ENCODE data around the gene BABAM2. TPM values are rescaled to one million over a fixed set of nuclear protein-coding genes. Genes with fewer than 3 reads are reported as not detected.

Gene BABAM2
- total and polyA plus RNA-seq, 4 donors: 9.9 to 17.0 (median 13.9) TPM

GRCh38 chr2:27856386-27856785, 34.1 kb upstream of the BABAM2 start:
- Histone ChIP-seq H3K4me3 (ENCODE audit: low read depth in 1 of 3, low read length in 3 of 3) (no peak overlapping the region), H3K36me3 (ENCODE audit: control insufficient read depth in 4 of 4, insufficient read depth in 3 of 4, low read depth in 1 of 4, low read length in 3 of 4) (peaks cover 0 to 4% (median 0%) of the 10 kb centered on the region in 4 donors), H3K9ac (ENCODE audit: low read depth in 1 of 2, low read length in 2 of 2) (no peak overlapping the region), H3K27me3 (ENCODE audit: control insufficient read depth in 4 of 4, insufficient read depth in 4 of 4, low read length in 3 of 4) (no peaks in the 10 kb centered on the region), H3K27ac (ENCODE audit: low read depth in 1 of 2, low read length in 2 of 2) (no peak overlapping the region), H3K9me3 (ENCODE audit: control insufficient read depth in 4 of 4, low read length in 3 of 4) (peaks cover 0 to 4% (median 0%) of the 10 kb centered on the region in 4 donors), H3K4me1 (ENCODE audit: control insufficient read depth in 4 of 4, insufficient read depth in 4 of 4, low read length in 3 of 4) (peaks cover 0 to 6% (median 4%) of the 10 kb centered on the region in 4 donors)
- no peak for DNase-seq (ENCODE audit: low spot score)
- WGBS: 74% methylated on average over 3 of the region's 3 CpGs
- TF ChIP-seq RXRA (IDR thresholded peaks at IDR 0.05) (no peak), HNF4A (conservative IDR thresholded peaks at IDR 0.05) (no peak), GABPA (IDR thresholded peaks at IDR 0.05 in 1 of 2, conservative IDR thresholded peaks at IDR 0.05 in 1 of 2) (no peak), JUND (IDR thresholded peaks at IDR 0.05) (no peak), NR2F2 (IDR thresholded peaks at IDR 0.05) (no peak), SP1 (IDR thresholded peaks at IDR 0.05) (no peak)

- H3K27ac ChIP-seq (ENCODE audit: low read depth in 1 of 2, low read length in 2 of 2): no peak overlapping the region
- peaks cover 0 to 6% (median 4%) of the 10 kb centered on the region in 4 donors for H3K4me1 ChIP-seq (ENCODE audit: control insufficient read depth in 4 of 4, insufficient read depth in 4 of 4, low read length in 3 of 4)
- H3K36me3 ChIP-seq (ENCODE audit: control insufficient read depth in 4 of 4, insufficient read depth in 3 of 4, low read depth in 1 of 4, low read length in 3 of 4): peaks cover 0 to 4% (median 0%) of the 10 kb centered on the region in 4 donors
- no peak for DNase-seq (ENCODE audit: low spot score)
- H3K4me3 ChIP-seq (ENCODE audit: low read depth in 1 of 3, low read length in 3 of 3): no peak overlapping the region
- TF ChIP-seq CTCF (IDR thresholded peaks at IDR 0.05; ENCODE audit: low read depth, low read length, missing input control) (no peak), FOXA2 (IDR thresholded peaks at IDR 0.05) (no peak), SP1 (IDR thresholded peaks at IDR 0.05) (no peak), EGR1 (IDR thresholded peaks at IDR 0.05; ENCODE audit: low read depth in 2 of 2) (no peak), RXRA (IDR thresholded peaks at IDR 0.05) (no peak), JUND (IDR thresholded peaks at IDR 0.05) (no peak), ZBTB33 (IDR thresholded peaks at IDR 0.05) (no peak), HNF4A (conservative IDR thresholded peaks at IDR 0.05) (no peak), TAF1 (conservative IDR thresholded peaks at IDR 0.05) (no peak), HNF4G (IDR thresholded peaks at IDR 0.05) (no peak), YY1 (IDR thresholded peaks at IDR 0.05) (no peak), GABPA (IDR thresholded peaks at IDR 0.05 in 1 of 2, conservative IDR thresholded peaks at IDR 0.05 in 1 of 2) (no peak), FOXA1 (IDR thresholded peaks at IDR 0.05) (no peak), NR2F2 (IDR thresholded peaks at IDR 0.05) (no peak)
- TF ChIP-seq, protein P1, sequence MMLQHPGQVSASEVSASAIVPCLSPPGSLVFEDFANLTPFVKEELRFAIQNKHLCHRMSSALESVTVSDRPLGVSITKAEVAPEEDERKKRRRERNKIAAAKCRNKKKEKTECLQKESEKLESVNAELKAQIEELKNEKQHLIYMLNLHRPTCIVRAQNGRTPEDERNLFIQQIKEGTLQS (IDR thresholded peaks at IDR 0.05): no peak
- TF ChIP-seq, protein P2, sequence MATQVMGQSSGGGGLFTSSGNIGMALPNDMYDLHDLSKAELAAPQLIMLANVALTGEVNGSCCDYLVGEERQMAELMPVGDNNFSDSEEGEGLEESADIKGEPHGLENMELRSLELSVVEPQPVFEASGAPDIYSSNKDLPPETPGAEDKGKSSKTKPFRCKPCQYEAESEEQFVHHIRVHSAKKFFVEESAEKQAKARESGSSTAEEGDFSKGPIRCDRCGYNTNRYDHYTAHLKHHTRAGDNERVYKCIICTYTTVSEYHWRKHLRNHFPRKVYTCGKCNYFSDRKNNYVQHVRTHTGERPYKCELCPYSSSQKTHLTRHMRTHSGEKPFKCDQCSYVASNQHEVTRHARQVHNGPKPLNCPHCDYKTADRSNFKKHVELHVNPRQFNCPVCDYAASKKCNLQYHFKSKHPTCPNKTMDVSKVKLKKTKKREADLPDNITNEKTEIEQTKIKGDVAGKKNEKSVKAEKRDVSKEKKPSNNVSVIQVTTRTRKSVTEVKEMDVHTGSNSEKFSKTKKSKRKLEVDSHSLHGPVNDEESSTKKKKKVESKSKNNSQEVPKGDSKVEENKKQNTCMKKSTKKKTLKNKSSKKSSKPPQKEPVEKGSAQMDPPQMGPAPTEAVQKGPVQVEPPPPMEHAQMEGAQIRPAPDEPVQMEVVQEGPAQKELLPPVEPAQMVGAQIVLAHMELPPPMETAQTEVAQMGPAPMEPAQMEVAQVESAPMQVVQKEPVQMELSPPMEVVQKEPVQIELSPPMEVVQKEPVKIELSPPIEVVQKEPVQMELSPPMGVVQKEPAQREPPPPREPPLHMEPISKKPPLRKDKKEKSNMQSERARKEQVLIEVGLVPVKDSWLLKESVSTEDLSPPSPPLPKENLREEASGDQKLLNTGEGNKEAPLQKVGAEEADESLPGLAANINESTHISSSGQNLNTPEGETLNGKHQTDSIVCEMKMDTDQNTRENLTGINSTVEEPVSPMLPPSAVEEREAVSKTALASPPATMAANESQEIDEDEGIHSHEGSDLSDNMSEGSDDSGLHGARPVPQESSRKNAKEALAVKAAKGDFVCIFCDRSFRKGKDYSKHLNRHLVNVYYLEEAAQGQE (IDR thresholded peaks at IDR 0.05): no peak
- TF ChIP-seq, protein P3, sequence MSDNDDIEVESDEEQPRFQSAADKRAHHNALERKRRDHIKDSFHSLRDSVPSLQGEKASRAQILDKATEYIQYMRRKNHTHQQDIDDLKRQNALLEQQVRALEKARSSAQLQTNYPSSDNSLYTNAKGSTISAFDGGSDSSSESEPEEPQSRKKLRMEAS (IDR thresholded peaks at IDR 0.05): no peak
- peaks cover 0 to 4% (median 0%) of the 10 kb centered on the region in 4 donors for H3K9me3 ChIP-seq (ENCODE audit: control insufficient read depth in 4 of 4, low read length in 3 of 4)
- H3K9ac ChIP-seq (ENCODE audit: low read depth in 1 of 2, low read length in 2 of 2): no peak overlapping the region
- H3K27me3 ChIP-seq (ENCODE audit: control insufficient read depth in 4 of 4, insufficient read depth in 4 of 4, low read length in 3 of 4): no peaks in the 10 kb centered on the region
- WGBS: 85% methylated on average over 3 of the region's 3 CpGs
Measured at GRCh38 chr2:27856956-27857355, 33.6 kb upstream of the BABAM2 start.

Data from liver (tissue), 9 donors.